HG02885 (cell line): ENCODE measurements around the gene MROH2B.

ENCODE experiments used
- ATAC-seq: cut with Tn5 transposase; IDR thresholded peaks from one replicate; pipeline ENCODE4 v1.9.1; 2021; ENCODE audit warnings: mild to moderate bottlenecking; ENCODE audit not compliant: unreplicated experiment, poor library complexity

Gene MROH2B

DNA sequence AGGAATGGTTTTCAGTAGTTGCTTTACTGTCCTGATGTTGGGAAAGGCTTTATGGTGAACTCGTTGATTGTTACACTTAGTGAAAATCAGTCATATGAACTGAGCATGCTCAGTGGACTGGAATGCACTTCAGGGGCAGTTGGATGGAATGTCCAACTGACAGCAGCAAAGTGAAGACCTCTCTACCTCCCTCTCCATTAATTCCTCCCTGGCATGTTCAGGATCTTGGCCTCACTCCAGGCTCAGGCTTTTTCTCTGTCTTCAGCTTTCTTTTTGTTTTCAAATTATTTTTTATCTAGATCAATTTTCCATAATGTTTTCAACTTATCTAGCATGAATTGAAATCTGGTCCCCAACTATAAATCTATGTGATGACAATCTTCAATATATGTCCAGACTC is at the start of gene MROH2B:
Gene MROH2B, minus strand, starts transcription at position 101 of the 400 bp plus-strand sequence. CDS start 490 bp downstream, outside the sequence.
- no peak for ATAC-seq

DNA sequence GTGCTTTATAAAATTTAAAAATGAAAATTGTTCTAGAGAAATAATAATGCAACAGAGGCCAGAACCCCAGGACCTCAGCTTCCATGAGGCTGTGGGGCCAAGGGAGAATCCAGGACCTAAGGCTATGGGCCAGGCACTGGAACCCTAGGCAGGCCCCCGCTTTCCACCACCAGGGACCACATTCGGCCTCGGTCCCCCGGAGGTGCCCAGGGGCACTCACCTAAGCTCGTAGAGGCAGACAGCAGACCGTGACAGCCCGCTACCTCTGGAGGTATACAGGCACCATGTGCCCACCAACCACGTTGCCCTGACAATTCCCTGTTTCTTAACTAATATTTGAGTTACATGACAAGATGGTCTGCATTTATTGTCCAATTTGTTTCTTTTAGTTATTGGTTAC is 49.5 kb upstream of the MROH2B start:
- ATAC-seq: no peak

DNA sequence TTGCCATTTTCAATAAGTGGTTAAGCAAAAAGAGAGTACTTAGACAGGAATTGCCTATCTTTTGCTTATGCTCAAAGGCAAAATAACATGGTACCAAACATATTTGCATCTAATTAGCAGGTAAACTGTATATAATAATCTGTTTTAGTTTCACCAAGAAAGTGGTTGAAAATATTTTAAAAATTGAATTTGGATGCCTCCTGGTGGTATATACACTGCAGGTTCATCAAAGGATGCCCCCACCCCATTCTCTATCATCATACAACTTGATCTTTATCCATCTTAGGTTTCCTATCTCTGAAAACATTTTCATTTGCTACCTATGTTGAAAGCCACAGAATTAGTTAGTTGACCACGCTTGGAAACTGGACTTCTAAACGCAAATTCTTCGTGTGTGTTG is 47.0 kb upstream of the MROH2B start:
- no peak for ATAC-seq

DNA sequence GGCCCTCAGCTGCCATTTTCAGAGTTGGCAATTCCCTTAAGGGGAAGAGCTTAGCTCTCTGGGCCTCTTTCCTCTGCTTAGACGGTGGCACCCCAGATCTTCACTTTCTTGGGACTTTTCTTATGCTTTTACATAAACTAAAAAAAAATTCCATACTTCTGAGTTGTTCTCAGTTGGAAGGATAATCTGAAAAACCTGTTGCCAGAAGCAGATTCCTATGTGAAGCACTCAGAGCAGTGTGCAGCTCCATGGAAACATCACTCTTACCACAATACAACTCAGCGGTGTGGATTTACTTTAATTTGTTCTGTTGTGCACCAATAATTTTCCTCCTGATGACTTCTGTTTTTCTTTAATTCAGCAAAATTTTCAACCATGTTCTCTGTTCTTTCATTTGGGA is 44.1 kb upstream of the MROH2B start:
- ATAC-seq: no peak

DNA sequence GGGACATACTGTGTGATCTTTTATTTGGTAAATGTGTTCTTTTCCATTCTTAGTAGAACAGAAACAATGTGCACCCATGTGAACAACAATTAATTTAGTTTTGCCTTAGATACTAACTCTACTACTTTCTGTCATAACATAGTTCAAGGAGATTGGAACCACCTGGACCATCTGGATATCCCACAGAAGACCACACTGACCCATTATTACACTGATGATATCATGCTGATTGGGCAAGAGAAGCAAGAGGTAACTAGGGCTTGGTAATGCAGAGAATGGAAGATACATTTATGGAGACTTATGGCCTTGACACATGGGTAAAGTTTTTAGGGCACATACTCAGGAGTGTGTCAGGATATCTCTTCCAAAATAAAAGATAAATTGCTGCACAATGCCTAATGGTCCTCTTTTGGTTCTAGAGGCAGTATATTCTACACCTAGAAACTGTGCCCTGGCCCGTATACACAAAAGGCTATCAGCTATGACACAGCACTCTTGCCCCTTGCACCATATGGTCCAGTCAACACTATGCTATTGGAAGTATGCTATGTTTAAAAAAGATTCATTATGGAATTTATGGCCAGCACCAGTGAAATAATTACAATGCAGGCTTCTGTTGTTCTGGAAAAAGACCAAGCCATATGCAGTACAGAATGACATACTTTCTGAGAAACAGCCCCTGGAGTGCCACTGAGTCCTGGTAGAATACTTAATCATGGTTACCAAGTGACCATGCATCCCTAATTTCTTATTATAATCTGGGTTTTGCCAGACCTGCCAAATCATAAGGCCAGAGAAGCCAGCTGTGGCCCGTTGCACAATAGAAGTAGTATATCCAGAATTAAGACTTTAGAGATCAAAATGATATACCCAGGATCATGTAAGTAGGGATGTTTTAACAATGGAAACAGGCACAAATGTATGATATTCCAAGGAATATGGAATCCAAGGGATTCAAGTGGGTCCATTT is 41.6 kb upstream of the MROH2B start:
- no peak for ATAC-seq

DNA sequence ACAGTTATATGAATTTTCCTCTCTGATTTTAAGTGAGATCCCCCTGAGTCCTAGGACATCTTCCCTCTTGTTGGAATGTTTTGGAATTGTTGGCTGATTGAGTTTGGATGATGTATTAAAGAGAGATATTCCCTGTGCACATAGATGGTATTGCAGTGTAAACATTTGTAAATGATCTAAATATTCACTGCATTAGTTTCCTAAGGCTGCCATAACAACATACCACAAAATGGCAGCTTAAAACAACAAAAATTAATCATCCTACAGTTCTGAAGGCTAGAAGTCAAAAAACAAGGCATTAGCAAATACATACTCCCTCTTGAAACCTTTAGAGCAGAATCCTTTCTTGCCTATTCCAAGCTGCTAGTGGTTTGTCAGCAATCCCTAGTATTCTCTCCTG is 38.0 kb upstream of the MROH2B start:
- no peak for ATAC-seq

DNA sequence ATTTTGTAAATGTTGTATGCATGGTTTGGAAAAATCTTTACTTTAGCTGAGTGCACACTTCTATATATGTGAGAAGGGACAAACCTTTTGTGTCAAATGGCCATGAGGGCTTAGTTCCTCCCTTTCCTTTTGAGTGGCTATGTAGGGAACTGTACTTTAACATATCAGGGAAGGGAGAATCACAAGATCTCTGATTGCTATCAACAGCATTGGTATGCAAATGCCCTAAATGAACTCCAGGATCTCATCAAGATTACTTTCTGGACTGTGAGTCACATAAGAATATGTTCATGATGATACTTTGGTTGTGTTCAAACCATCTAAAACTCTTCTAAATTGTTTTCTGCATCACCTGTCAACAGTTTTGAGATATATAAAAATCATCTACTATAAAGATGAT is 31.2 kb upstream of the MROH2B start:
- no peak for ATAC-seq

DNA sequence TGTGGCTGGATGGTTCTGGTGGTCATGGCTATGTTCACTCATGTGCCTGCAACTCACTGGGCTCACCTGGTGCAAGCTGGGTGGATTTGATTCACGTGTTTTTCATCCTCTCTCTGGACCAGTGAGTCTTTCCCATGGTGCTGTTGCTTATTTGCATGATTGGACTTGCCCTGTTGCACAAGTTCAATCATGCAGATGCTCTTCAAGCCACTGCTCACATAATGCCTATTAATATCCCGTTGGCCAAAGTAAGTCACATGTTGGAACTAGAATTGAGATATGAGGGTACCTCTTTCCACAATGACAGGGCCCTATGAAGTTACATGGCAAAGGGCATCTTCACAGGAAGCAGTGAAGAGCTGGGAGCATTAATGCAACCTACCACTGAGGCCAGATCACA is 26.5 kb upstream of the MROH2B start:
- ATAC-seq: peak; percentile 57

DNA sequence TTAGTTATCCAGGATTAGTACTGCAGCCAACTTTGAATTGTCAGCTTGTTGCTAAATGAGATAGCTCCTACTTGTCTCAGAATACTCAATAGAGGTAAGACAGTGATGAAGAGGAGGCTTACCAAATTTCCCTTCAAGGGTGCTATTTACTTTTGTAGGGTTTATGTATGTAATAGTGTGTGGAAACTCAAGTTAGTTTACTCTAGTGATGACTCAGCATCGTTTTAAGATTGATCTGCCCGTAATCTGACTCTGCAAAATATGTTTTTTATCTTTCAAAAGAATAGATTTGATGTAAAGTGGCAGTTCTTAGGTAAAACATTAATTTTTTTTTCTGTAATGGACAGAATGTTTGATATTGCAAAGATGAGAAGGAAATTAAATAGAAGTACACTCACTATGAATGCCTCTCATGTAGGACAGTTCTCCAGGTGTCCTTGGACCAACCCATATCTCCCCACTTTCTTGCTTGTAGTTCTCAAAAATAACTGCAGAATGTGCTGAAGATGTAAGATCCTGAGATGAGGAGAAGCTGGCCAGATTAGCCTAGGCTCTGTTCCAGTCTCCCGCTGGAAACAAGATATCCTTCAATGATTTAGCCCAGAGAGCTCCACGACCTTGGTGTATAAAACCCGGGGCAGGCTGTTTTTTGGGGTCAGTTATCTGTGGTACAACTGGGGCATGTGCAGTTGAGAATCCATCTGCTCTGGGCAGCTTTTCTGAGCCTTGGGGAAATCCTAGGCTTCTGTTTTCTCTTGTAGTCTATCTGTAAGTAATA is 24.4 kb upstream of the MROH2B start:
- ATAC-seq: no peak

DNA sequence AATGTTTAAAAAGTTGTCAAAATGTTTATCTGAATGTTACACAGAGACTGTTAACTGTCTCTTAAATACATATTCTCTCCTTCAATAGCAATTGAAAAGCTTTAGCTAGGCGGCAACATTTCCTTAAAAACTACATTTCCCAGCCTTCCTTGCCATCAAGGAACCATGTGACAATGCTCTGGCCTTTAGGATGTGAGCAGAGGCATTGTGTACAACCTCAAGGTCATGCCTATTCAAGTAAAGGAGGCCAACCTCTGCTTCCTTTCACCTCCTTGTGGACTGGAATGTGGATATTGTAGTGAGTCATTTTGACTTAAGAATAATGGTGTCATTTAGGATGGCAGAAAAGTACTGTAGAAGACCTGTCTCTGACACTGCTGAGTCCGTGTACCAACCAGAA is 23.7 kb upstream of the MROH2B start:
- no peak for ATAC-seq

DNA sequence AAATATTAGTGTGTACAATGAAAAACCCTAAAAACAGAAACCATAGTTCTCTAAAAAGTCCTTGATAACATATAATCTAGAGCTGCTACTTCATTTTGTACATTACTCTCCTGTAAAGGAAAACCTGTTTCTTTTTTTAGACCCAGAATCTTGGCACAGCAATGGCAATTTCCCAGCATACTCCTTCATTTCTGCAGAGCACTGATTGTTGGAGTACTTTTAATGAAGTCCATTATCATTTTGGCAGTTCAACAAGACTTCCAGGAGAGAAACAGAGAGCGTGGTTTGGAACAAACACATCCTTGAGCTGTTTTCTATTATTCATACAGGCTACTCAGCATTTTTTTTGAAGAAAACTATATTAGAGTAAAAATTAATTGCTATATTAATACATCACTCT is 22.7 kb upstream of the MROH2B start:
- ATAC-seq: no peak

DNA sequence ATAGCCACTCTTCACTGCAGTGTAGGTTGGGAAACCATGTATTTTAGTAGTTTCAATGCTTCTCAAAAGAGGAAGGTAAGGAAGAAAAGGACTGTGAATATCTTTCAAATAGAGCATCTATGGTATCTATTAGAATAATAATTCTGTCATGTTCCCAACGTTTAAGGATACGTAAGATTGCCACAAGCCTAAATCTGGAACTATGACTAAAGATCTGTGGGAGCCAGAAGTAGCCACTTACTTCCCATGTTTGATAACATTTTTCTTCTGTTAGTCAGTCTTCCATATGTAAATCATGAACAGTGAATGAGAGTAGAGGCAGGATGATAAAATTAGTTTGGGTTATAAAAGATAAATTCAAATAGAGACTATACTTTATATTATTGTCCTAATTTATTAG is 16.3 kb upstream of the MROH2B start:
- no peak for ATAC-seq

DNA sequence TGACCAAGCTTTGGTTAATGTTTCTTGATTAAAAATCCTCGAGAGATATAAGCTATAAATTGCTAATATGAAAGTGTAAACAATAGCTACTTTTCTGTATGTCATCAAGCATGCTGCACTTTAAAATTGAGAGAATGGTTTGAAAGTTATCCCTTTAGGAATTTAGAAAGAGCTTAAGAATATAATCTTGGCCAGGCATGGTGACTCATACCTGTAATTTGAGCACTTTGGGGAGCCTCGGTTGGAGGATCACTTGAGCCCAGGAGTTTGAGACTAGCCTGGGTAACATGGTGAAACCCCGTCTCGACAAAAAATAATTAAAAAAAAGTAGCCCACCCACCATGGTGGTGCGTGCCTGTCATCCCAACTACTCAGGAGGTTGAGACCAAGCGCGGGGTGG is 12.2 kb upstream of the MROH2B start:
- ATAC-seq: no peak

DNA sequence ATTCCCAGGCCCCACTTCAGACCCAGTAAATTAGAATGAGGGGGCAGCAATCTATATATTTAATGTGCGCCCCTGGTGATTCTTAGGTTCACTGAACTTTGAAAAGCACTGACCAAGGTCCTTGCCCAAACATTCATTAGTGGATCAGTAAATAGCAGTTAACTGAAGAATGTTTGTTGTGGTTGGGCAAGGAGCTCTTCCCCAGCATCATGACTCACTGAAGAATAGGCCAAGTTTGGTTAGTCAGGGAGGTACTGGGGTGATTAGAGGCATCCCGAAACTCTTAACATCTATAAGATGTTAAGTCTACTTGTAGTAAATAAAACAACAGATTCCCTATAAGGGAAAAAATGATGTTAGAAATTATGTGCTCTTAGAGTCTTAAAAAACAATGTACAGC is 833 bp upstream of the MROH2B start:
- ATAC-seq: no peak

DNA sequence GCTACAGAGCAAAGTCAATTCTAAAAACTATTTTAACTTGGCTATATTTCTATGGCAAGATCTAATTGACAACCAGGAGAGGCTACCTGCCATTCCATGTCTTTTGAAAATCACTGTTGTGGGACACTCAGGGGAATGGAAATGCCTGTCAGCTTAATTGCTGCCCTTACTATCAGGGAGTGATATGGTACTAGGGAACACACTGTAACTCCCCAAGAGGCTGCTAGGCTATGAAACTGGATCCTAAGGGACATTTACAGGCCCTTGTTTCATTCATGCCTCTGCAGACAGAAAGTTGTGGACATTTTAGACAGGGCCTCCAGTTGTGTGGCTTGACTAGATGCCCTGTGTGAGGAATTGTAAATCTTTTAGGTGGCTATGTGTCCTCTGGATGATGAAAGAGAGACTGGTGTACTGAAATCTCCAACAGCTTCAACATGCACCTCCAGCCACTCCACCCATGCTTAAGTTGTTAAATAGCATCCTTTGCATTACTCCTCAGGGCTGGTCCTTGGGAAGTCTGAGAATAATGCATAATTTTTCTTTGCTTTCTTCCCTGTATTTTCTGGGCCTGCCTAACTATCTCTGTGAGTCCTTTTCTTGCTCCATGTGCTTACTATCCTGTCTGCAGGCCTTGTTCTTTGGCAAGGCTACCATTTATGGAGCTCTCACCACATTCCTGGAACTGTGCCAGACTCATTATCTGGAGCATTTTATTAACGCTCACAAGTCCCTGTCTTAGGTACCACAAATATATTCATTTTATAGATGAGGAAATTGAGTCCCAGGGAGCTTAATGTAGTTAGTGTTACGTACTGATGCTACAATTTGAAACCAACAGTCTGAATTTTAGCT is 3.2 kb downstream of the MROH2B start:
- ATAC-seq: no peak

DNA sequence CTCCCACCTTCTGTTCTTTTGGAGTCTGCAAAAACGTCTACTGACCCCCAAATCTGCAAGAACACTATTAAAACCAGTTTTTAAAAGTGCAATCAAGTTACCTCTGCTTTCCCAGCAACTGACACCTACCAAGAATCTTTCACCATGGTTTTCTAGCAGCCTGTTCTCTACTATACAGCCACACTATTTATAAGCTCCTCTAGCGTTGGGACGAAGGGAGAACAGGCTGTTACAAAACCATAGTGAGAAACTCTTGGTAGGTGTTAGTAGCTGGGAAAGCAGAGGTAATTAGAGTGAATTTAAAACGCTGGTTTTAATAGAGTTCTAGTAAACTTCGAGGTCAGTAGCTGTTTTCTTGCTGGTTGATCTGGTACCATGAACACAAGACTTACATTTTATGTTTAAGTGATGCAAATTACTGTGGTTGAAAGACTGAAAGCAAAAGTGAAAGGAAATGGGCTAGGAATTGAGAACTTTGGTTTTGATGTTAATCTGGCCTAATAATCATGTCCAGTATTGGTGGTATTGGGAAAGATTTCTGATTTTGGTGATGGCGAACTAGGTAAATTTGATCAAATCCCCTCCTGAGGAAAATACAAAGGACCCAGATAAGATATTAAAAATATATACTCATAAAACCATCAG is 5.3 kb downstream of the MROH2B start:
- ATAC-seq: no peak

DNA sequence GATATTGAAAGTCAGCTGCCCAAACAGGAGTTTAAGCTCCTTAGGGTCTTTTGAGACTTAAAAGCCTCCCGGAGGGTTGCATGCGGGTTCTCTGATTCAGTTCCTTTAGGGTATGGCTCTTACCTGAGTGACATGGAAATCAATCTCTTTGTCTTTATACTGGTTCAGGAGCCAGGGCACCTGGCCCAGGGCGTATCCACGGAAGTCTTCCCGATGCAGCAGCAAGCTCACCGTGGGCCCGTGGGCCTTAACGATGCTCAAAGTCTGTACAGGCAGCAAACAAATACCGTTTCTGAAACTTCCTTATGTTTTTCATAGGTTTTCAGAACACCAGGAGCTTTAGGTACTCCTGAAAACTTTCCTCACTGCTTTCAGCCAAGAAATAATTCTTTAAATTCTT is 13.2 kb downstream of the MROH2B start:
- ATAC-seq: no peak

DNA sequence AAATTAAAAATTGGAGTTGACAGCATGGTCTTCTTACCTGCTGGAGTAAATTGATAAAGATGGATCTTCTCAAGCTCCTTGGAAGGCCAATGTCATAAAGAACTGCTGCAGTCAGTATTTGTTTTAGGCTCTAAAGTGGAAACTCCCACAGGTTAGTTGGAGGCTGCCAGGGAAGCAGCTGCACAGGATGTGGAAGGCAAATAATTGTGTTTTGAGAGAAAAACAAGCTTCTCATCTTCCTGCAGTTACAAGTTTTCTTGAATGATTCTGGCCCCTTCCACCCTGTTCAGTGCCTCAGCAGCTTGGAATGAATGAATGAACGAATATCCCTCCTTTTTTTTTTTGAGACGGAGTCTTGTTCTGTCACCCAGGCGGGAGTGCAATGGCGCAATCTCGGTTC is 13.9 kb downstream of the MROH2B start:
- ATAC-seq: no peak

DNA sequence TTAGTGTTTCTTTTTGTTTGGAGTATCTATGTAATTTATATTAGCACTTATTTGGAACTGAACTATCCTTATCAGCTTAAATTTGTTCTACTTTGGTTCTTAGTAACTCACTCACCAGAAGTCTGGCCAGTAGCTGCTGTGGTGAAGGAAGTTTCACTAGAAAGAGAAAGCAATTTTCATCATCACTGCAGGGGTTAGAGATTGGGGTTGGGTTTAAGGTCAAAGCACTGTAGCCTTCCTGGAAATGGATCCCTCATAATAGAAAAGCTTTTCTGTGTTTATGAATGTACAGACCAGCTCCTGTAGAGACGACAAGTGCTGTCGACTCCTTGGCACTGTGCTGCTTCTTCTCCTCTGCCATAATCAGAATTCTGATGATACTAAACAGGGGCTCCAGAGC is 22.2 kb downstream of the MROH2B start:
- no peak for ATAC-seq

DNA sequence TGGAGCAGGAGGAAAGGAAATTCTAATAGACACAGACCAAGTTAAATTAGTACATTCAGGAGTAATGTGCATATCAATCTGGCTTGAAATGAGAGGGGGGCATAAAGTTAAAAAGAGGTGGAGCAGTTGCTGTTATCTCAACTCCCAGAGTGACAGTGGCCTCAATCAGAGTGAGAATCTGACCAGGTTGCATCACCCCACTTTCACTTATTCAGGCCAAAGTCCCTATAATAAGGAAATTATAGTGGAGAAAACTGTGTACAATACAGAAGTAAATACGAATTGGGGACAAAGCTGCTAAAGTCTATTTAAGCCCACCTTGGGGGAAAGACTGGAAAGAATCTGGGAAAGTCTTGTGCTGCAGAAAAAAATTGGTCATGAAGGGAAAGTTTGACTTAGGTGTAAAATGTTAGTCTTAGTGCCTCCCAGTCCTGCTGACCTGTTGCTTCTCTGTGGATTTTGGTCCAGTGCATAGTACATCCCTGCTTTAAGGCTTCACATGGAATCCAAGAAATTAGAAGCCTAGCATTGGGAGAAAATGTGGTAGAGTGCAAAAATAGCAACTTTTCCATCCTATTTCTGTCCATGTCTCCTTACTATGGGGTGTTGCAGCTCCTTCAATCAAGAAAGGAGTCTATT is 27.9 kb downstream of the MROH2B start:
- ATAC-seq: no peak
